ENCODE measurements around the gene FAM89A.
"Not testable (repeated sequence)": the region's sequence is repeated elsewhere in the genome, so short reads cannot be mapped to it uniquely, and the experiment has no call there.

Gene FAM89A

GRCh38 chr1:230994860-230995259, 45.2 kb downstream of the FAM89A start:
- no peak for ATAC-seq (replicated peaks; ENCODE audit: extremely low read depth, poor library complexity, severe bottlenecking)
- Mint-ChIP-seq H3K4me3 (no peak overlapping the region), H3K4me1 (peaks cover 11% of the 10 kb centered on the region)

GRCh38 chr1:230992100-230992774, 47.8 kb downstream of the FAM89A start:
- Mint-ChIP-seq H3K4me1 (peaks cover 13% of the 10 kb centered on the region), H3K36me3 (ENCODE audit: insufficient read depth) (peaks cover 37% of the 10 kb centered on the region), H3K27ac (ENCODE audit: low read depth) (peak overlapping the region; percentile 5), H3K27me3 (no peaks in the 10 kb centered on the region), H3K4me3 (no peak overlapping the region), H3K9me3 (no peaks in the 10 kb centered on the region)
- DNase-seq (ENCODE audit: low spot score in 2 of 2) (no peak), ATAC-seq (replicated peaks; ENCODE audit: extremely low read depth, poor library complexity, severe bottlenecking) (no peak)

More at GRCh38 chr1:230994860-230995259, 45.2 kb downstream of the FAM89A start:
- Mint-ChIP-seq H3K9me3 (no peaks in the 10 kb centered on the region), H3K27me3 (no peaks in the 10 kb centered on the region), H3K27ac (ENCODE audit: low read depth) (no peak overlapping the region), H3K36me3 (ENCODE audit: insufficient read depth) (peaks cover 37% of the 10 kb centered on the region)
- no peak for DNase-seq (ENCODE audit: low spot score in 2 of 2)

- Mint-ChIP-seq H3K27me3 (no peaks in the 10 kb centered on the region), H3K4me3 (no peak overlapping the region), H3K4me1 (peaks cover 20% of the 10 kb centered on the region), H3K9me3 (no peaks in the 10 kb centered on the region), H3K36me3 (ENCODE audit: insufficient read depth) (peaks cover 27% of the 10 kb centered on the region), H3K27ac (ENCODE audit: low read depth) (no peak overlapping the region)
- no peak for ATAC-seq (replicated peaks; ENCODE audit: extremely low read depth, poor library complexity, severe bottlenecking)
- no peak for DNase-seq (ENCODE audit: low spot score in 2 of 2)
These were observed 52.6 kb downstream of the FAM89A start for GRCh38 chr1:230987448-230987847.

- H3K36me3 Mint-ChIP-seq (ENCODE audit: insufficient read depth) = peaks cover 24% of the 10 kb centered on the region
- ATAC-seq (replicated peaks; ENCODE audit: extremely low read depth, poor library complexity, severe bottlenecking) (no peak), DNase-seq (ENCODE audit: low spot score in 2 of 2) (no peak)
- no peak overlapping the region for H3K4me3 Mint-ChIP-seq
- no peaks in the 10 kb centered on the region for H3K27me3 Mint-ChIP-seq
- H3K4me1 Mint-ChIP-seq = peaks cover 16% of the 10 kb centered on the region
- no peak overlapping the region for H3K27ac Mint-ChIP-seq (ENCODE audit: low read depth)
- no peaks in the 10 kb centered on the region for H3K9me3 Mint-ChIP-seq
These were observed 53.1 kb downstream of the FAM89A start for GRCh38 chr1:230986976-230987375.

- no peaks in the 10 kb centered on the region for H3K9me3 Mint-ChIP-seq
- no peak overlapping the region for H3K27ac Mint-ChIP-seq (ENCODE audit: low read depth)
- no peak for ATAC-seq (replicated peaks; ENCODE audit: extremely low read depth, poor library complexity, severe bottlenecking)
- no peak for DNase-seq (ENCODE audit: low spot score in 2 of 2)
- H3K4me1 Mint-ChIP-seq = peaks cover 8% of the 10 kb centered on the region
- no peaks in the 10 kb centered on the region for H3K27me3 Mint-ChIP-seq
- H3K36me3 Mint-ChIP-seq (ENCODE audit: insufficient read depth) = peaks cover 15% of the 10 kb centered on the region
- H3K4me3 Mint-ChIP-seq = no peak overlapping the region
These were observed 54.3 kb downstream of the FAM89A start for GRCh38 chr1:230985711-230986110.

GRCh38 chr1:230984622-230985515, 55.2 kb downstream of the FAM89A start:
- ATAC-seq (replicated peaks; ENCODE audit: extremely low read depth, poor library complexity, severe bottlenecking); DNase-seq (ENCODE audit: low spot score in 2 of 2); H3K9me3 Mint-ChIP-seq; H3K27me3 Mint-ChIP-seq; H3K4me3 Mint-ChIP-seq; H3K4me1 Mint-ChIP-seq; H3K27ac Mint-ChIP-seq (ENCODE audit: low read depth): not testable (repeated sequence)
- H3K36me3 Mint-ChIP-seq (ENCODE audit: insufficient read depth) = peaks cover 10% of the 10 kb centered on the region

GRCh38 chr1:230983811-230984210, 56.2 kb downstream of the FAM89A start:
- Mint-ChIP-seq H3K36me3 (ENCODE audit: insufficient read depth) (peaks cover 10% of the 10 kb centered on the region), H3K4me3 (no peak overlapping the region), H3K27me3 (no peaks in the 10 kb centered on the region), H3K27ac (ENCODE audit: low read depth) (no peak overlapping the region), H3K9me3 (no peaks in the 10 kb centered on the region), H3K4me1 (peaks cover 8% of the 10 kb centered on the region)
- DNase-seq (ENCODE audit: low spot score in 2 of 2) (no peak), ATAC-seq (replicated peaks; ENCODE audit: extremely low read depth, poor library complexity, severe bottlenecking) (no peak)

GRCh38 chr1:230982696-230983095, 57.4 kb downstream of the FAM89A start:
- Mint-ChIP-seq H3K4me1 (peaks cover 10% of the 10 kb centered on the region), H3K4me3 (no peak overlapping the region), H3K27ac (ENCODE audit: low read depth) (no peak overlapping the region), H3K36me3 (ENCODE audit: insufficient read depth) (peaks cover 14% of the 10 kb centered on the region), H3K27me3 (no peaks in the 10 kb centered on the region), H3K9me3 (no peaks in the 10 kb centered on the region)
- DNase-seq (ENCODE audit: low spot score in 2 of 2) = no peak
- ATAC-seq (replicated peaks; ENCODE audit: extremely low read depth, poor library complexity, severe bottlenecking) = no peak

GRCh38 chr1:230979952-230980351, 60.1 kb downstream of the FAM89A start:
- H3K4me1 Mint-ChIP-seq = peaks cover 24% of the 10 kb centered on the region
- DNase-seq (ENCODE audit: low spot score in 2 of 2) = no peak
- H3K36me3 Mint-ChIP-seq (ENCODE audit: insufficient read depth) = peaks cover 15% of the 10 kb centered on the region
- H3K9me3 Mint-ChIP-seq = no peaks in the 10 kb centered on the region
- no peaks in the 10 kb centered on the region for H3K27me3 Mint-ChIP-seq
- H3K4me3 Mint-ChIP-seq = no peak overlapping the region
- no peak for ATAC-seq (replicated peaks; ENCODE audit: extremely low read depth, poor library complexity, severe bottlenecking)
- H3K27ac Mint-ChIP-seq (ENCODE audit: low read depth) = no peak overlapping the region

GRCh38 chr1:230979389-230979716, 60.7 kb downstream of the FAM89A start:
- Mint-ChIP-seq H3K27ac (ENCODE audit: low read depth) (no peak overlapping the region), H3K27me3 (no peaks in the 10 kb centered on the region), H3K36me3 (ENCODE audit: insufficient read depth) (peaks cover 16% of the 10 kb centered on the region), H3K4me1 (peaks cover 27% of the 10 kb centered on the region), H3K9me3 (no peaks in the 10 kb centered on the region), H3K4me3 (no peak overlapping the region)
- DNase-seq (ENCODE audit: low spot score in 2 of 2) (no peak), ATAC-seq (replicated peaks; ENCODE audit: extremely low read depth, poor library complexity, severe bottlenecking) (no peak)

GRCh38 chr1:230978491-230979388, 61.3 kb downstream of the FAM89A start, which contains the start of the genes ARV1 and TTC13:
ARV1 (plus strand) TSS chr1:230979094; CDS start chr1:230979106, 12 bp downstream.
TTC13 (minus strand) TSS chr1:230978861; CDS start chr1:230978830, 31 bp downstream.
- no peaks in the 10 kb centered on the region for H3K9me3 Mint-ChIP-seq
- no peaks in the 10 kb centered on the region for H3K27me3 Mint-ChIP-seq
- ATAC-seq (replicated peaks; ENCODE audit: extremely low read depth, poor library complexity, severe bottlenecking) (peak; percentile 94), DNase-seq (ENCODE audit: low spot score in 2 of 2) (peak; percentile 86 to 93)
- peaks cover 19% of the 10 kb centered on the region for H3K36me3 Mint-ChIP-seq (ENCODE audit: insufficient read depth)
- H3K4me1 Mint-ChIP-seq = peaks cover 33% of the 10 kb centered on the region
- H3K4me3 Mint-ChIP-seq = no peak within 1 kb of the TSS
- H3K27ac Mint-ChIP-seq (ENCODE audit: low read depth) = peak within 1 kb of the TSS; percentile 95

- Mint-ChIP-seq H3K27ac (ENCODE audit: low read depth) (peak overlapping the region; percentile 95), H3K27me3 (no peaks in the 10 kb centered on the region)
- ATAC-seq (replicated peaks; ENCODE audit: extremely low read depth, poor library complexity, severe bottlenecking) = no peak
These were observed 62.1 kb downstream of the FAM89A start for GRCh38 chr1:230977761-230978490.

More at GRCh38 chr1:230977761-230978490, 62.1 kb downstream of the FAM89A start:
- peak in 1 of 2 donors; percentile 14 for DNase-seq (ENCODE audit: low spot score in 2 of 2)
- H3K4me3 Mint-ChIP-seq = no peak overlapping the region
- H3K36me3 Mint-ChIP-seq (ENCODE audit: insufficient read depth) = peaks cover 16% of the 10 kb centered on the region
- no peaks in the 10 kb centered on the region for H3K9me3 Mint-ChIP-seq
- H3K4me1 Mint-ChIP-seq = peaks cover 39% of the 10 kb centered on the region
